Muscle of back (tissue), 11 donors: ENCODE data around the gene PRKD2. TPM values are rescaled to one million over a fixed set of nuclear protein-coding genes. Genes with fewer than 3 reads are reported as not detected.

Source experiments
- DNase-seq, 3 donors: peaks; one replicate each; pipeline versions ENCODE4 v3.0.0 to v3.0.0-alpha.2; 2013
- polyA plus RNA-seq, 10 donors: library from polyadenylated mRNA; unstranded; fragments of 120-200 nt; gene quantifications; one replicate each; pipeline ENCODE4 v1.2.1, GENCODE V29; 2013; ENCODE audit not compliant: insufficient read length in 10 of 10

The PRKD2 gene
- polyA plus RNA-seq, 10 donors, result 17.4 to 32.9 (median 20.5) TPM

DNA sequence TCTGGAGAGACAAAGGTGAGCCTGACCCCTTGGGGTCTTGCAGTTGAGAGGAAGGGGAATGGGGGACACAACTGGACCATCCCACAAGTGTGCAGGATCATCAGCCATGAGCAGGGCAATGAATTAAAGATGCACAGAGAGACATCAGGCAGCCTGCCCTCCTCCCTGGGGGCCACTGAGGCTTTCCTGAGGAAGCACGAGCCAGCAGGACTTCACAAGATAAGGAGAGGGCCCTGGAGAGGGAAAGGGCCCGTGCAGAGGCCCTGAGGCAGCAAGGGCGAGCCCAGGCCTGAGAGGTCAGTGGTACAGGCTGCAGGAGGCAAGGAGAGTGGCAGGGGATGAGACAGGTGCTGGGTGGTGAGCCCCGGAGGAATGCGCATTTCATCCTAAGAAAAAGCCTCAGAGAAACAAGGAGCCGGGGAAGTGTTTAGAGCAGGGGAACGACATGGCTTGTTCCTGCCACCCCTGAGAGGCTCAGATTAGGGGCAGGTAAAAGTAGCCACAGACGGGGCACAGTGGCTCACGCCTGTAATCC is 9.0 kb upstream of the PRKD2 start:
- DNase-seq, result no peak

DNA sequence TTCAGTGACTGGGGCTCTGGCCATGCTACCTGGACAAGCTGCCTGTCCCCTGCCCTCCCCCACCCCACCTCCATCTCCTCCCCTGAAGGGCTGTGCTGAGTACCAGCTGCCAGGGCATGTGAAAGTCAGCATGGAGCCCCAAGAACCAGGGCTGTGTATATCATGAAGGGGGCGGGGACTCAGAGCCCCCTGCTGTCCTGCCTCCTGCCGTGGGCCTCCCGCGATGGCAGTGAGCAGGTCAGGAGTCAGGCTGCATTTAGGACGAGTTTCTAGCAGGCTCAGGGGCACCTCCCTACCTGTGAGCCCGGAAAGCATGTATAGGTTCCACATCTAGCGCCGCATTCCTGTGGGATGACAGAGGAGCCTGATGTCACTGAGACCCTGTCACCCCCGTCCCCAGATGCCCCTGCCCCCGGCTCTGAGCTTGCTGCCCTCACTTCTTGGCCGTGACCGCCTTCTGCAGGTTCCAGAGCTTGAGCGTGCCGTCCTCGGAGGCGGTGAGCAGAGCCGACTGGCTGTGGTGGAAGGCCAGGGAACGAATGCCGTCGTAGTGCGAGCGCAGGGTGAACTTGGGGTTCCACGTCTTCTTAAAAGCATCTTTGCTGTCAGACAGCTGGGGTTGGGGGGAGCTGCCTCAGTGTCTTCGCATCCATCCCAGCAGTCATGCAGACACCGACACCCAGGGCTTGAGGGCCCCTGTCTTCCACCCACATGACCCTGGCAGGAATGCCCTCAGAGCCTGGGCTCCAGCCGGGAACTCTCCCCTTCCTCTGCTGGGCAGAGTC is 8.3 kb upstream of the PRKD2 start:
- DNase-seq, result no peak

DNA sequence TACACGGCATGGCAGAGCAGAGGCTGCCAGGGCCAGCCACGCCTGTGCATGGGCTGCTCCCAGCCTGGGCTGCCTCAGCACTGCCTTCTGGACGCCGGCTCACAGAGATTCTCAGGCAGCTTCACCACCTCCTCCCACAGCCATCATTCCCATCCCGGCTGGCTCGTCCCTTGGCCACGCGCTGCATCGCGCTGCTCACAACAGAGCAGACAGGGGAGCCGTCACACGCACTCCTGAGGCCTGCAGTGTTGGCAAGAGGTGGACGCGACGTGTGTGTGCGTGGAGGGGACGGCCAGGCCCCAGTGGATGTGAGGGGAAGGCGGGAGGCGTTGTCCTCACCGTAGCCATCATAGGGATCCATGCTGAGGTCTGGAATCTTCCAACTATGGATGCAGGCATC is 7.6 kb upstream of the PRKD2 start:
- no peak for DNase-seq

DNA sequence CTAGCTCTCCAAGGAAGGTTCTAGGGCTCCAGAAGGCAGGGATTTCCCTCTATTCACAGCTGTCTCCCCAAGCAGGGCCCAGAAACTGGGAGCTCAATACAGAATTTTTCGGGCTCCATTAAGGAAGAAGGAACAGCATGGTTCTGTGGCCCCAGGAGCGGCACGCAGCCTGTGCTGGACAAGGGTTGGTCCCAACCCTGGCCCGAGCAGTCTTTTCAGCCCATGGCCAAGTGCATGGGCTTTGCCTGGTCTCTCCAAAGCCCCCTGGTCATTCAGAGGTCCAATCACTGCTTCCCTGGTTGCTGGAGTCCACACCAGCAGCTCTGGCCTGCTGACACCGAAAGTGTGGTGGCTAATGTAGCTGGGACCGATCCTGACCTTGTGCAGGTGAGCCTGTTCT is 6.6 kb upstream of the PRKD2 start:
- DNase-seq, result no peak

DNA sequence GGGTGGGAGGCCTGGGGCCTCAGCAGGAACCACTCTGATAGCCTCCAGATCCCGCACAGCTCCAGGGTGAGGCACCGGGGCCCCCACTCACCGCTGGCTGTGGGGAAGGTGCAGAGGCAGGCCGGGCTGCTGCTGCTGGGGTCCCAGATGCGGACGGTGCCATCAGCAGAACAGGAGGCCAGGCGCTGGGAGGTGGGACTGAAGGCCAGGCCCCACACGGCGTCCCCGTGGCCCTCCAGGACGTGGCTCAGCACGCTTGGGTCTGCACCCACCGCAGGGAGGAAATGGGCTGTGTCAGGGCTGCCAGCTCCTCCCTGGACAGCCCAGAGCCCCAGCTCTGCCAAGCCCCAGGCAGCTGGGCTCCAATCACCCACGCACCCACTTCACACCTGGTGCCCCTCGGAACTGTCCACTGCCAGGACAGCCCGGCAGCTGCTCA is 6.1 kb upstream of the PRKD2 start:
- DNase-seq, result no peak

DNA sequence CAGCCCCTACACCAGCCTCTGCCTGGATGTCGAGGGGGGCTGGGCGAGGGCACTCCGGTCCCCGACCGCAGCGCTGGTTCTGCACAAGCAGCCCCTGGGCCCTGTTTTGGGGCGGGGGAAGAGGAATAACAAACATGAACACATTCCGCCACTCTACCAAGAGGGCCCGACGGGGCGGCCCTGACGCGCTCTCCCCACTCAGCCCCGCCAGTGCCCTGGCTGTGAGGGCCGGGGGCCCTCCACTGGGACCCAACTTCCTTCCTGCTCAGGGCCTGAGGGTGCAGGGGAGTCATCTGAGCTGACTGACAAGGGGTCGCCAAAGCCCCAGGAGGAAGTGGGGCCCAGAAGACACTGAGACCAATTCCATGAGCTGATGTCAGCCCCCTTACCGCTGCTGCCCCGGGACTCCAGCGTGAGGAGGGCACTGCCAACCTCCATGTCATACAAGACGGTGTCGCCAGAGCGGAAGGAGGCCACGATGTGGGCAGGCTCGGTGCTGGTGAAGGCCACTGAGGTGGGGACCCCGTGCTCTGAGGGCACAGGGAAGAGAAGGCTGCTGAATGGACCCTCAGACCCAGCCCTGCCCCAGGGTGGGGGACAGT is 5.6 kb upstream of the PRKD2 start:
- no peak for DNase-seq

DNA sequence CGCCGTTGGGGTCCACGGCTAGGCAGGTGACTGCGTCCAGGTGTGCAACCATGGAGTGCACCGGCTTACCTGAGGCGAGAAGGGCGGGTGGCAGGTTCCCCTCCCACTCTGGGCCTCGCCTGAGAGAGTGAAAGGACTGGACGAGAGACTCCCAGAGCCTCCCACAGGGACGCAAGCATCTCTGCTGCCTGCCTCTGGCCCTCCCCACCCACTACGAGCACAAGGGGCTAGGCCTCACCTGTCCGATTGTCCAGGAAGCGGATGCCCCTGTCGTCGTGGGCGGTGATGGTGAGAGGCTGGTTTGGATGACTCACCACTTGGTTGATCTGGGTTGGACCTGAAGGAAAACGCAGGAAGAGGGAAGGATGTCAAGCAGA is 5.1 kb upstream of the PRKD2 start:
- DNase-seq, result no peak

DNA sequence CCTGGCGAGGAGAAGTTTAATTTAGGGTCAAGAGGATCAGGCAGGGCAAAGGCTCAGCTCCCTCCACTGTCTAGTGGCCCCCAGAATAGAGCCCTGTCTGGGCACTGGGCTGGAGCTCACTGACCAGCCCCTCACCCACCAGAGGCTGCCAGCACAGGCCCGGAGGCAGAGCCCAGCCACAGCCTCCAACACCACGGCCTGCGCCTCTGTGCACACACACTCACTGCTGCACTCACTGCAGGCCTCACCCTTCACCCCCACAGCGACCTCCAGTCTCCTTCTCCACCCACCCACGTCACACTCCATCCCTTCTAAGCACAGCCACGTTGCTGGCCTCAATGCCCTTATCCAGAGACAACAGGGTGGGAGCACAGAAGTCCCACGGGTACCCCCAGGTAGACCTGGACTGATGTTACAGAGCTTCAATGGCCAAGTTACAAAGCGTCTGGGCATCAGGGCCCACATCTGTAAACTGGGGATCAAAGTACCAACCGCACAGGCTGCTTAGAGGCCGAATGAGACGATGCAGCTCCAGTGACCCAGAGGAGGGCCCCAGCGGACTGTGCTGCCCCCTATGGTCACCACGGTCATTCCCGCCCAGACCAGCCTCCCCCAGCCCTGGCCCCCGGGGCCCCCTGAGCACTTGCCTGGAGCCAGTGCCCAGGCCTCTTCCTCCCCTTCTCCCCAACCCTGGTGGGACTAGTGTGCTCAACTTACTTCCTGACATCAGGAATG is 4.5 kb upstream of the PRKD2 start:
- DNase-seq, result no peak

DNA sequence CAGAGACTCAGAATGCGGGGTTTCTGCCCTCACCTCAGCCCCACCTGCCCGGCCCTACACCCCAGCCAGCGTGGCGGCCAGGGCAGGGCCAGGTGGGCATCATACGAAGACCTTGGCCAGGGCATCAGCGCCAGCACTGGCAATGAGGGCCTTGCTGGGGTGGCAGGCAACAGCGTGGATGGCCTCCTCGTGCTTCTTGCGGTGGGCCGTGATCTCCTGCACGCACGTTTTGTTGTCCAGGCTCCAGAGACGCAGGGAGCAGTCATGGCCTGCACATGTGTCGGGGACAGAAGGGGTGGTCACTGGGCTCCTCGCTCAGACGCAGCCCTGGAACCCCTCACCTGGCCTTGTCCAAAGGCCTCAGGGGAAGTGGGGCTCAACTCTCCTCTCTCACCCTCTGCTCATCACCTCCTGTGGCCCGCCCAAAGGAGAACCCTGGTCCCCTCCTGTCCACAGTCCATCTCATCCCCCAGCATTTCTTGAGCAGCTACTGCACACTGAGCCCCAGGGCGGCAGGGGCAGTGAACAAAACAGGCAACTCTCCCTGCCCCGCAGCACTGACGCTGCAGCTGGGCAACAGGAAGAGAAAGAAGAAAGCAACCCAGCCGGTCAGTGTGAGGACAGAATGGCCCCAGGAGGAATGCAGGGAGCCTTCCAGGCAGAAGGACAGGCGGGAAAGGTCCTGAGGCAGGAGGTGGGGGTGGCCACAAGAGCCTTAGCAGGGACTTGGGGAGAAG is 3.8 kb upstream of the PRKD2 start:
- DNase-seq, result no peak

DNA sequence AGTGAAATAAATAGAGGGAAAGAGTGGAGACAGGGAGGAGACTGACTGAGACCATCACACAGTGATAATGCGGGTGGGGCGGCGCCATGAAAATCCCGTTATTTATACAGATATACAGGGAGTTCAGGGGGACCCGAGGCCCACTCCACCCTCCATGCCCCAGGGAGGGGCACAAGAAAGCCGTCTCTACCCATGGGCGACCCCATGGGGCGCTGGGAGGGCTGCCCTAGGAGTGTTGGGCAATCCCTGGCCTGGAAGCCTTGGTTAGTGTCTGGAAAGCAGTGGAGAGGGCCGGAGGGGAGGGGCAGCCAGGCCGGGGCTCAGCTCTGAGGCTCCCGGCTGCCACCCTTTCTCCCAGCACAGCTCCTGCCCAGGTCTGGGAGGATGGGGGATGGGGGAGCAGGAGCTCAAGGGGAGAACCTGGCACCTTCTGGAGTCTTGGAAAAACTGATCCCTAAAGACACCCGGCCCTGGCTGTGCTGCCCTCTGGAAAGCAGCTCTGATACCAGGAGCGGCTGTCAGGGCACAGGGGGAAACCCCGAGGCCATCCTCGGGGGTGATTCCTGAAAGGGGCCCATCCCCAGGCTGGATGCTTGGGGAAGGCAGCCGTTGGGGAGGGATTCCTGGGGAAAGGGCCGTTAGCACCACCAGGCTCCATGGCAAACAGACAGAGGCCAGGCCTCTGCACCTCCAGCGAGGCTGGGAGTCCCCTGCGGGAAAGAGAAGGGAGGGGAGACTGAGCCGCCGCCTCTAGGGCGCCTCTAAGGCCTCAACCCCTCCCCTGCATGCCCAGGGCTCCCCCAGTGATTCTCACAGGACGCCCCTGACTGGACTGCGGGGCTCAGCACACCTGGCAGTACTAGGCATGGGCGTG is 3.0 kb upstream of the PRKD2 start:
- DNase-seq, result no peak

DNA sequence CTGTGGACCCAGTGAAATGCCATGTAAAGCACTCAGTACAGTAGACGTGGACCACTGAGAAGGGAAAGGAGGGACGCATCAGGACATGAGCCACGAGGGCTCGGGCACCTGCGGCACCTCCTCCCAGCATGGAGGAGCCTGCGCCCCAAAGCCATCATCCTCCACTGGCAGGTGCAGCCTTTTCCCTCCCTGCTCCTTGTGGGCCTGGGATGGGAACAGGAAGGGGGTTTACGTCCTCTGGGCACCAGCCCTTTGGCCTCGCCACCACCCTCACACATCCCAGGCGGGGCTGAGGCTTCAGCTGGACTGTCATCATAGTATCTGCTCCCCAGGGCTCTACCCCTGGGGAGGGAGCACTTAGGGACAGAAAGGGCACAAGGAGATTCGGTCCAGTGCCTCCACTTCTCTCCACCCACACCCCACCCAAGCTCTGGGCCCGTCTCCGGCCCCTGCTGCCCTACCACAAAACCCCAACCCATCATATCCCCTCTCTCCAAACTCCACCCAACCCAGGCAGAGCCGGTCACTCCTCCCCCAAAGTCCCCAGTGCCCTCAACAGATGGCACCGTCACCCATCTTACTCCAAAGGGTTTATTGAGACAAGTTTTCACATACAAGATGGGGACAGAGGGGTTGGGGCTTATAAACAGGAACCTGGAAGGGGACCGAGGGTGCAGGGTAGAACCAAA is 2.2 kb upstream of the PRKD2 start:
- DNase-seq, result no peak

DNA sequence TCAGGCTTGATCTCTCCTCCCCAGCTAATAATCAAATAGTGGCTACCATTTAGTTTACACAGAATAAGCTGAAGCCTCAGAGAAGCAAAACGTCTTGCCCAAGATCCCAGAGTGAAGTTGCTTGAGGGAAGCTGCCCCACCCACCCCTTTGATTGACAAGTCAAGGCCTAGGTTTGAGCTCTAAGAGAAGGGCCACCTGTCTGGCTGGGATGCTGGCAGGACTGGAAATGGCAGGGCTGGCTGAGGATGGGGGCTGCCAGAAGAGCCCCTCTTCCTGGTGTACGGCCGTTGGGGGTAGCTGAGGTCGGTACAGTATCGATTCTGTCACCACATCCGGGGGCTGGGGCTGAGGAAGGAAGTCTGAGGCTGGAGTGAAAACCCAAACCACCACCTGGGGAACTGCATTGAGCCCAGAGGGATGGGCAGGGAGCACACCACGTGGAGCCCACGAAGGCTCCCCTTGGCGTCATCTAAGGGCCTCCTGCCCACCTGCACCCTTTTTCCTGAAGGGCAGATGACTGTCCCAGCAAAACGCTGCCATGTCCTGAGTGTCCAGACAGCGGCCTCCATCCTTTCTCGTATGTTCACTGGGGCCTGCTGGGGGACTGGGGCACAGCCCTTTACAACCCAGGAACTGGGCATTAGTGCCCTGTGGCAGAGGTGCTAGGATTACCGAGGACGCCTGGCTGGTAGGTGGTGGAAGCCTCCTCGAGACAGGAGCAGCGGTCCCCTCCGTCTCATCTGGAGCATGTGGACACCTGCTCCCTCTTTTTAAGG is 1.4 kb upstream of the PRKD2 start:
- DNase-seq, result no peak

DNA sequence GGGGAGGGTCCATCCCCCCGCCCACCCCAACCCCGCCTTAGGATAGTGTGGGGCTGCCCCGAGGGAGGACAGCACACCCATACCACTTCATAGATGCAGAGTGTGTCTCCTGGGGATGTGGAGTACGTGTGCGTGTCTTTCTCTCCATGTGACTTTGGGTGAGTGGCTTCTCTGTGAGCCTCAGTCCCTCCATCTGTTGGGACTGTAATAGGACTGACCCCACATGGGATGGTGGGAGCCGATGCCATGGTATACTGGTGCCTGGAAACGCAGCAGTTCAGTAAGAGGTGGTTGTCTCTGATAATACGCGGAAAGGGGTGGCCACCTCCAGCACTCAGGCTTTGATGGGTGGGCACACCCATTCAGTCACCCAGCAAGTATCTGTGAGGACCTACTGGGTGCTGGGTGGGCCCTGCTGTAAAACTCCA is 816 bp upstream of the PRKD2 start:
- no peak for DNase-seq

DNA sequence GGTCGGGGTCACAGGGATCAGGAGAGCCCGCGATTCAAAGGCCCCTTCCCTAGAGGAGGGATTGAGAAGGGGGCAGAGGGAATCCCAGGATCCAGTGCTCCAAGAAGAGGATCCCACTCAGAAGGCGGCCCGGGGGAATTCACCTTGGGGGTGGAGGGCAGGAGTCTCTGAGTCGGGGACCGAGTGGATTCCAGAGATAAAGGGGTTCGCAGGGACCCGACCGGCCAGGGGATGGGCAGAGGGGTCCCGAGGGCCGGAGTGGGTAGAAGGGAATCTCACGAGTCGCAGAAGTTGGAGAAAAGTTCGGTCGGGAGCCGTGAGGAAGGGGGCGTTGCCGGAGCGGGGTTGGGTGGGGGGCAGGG is 261 bp downstream of the PRKD2 start:
- DNase-seq, result no peak

DNA sequence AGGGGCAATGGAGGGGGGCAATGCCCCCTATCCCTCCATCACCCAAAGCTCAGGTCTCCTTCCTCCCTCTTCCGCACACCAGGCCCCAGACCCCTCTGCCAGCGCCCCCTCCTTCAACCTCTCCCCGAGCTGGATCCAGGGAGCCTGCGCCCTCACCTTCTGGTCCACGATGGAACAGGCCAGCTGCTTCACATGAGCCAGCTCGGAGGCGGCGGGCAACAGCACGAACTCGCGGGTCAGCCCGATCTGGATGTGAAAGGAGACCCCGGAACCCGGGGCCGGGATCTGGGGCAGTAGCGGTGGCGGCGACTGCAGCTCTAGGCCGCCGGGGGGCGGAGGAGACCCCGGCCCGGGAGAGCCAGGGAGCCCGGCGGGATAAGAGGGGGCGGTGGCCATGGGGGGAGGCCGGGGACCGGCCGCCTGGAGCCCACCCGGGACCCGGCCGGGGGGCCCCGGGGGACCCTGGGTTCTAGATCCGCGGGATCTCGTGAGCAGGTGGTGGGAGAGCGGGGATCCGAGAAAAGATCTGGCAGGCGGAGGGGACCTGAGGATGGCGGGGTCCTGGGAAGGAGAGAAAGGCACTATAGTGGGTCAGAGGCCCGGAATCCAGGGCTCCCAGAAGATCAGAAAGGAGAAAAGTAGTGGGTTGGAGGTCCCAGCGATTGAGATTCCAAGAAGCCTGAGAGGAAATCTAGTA is 791 bp downstream of the PRKD2 start:
- DNase-seq, result peak in 1 of 3 donors; percentile 56

DNA sequence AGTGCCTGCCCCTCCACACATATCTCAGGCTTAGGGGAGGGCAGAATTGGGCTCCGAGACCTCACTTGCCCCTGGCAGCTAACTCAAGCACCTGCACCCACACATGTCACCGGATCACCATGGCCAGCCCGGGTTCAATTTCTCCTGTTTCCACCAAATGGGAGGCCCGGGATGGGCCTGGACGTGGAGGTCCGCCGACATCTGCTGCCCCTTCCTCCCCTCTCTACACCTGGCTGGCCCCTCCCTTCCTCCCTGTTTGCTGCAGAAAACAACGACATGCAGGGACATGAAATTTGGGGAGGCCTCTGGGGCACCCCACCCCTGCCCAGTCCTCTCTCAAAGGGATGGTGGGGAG is 1.3 kb downstream of the PRKD2 start:
- no peak for DNase-seq

DNA sequence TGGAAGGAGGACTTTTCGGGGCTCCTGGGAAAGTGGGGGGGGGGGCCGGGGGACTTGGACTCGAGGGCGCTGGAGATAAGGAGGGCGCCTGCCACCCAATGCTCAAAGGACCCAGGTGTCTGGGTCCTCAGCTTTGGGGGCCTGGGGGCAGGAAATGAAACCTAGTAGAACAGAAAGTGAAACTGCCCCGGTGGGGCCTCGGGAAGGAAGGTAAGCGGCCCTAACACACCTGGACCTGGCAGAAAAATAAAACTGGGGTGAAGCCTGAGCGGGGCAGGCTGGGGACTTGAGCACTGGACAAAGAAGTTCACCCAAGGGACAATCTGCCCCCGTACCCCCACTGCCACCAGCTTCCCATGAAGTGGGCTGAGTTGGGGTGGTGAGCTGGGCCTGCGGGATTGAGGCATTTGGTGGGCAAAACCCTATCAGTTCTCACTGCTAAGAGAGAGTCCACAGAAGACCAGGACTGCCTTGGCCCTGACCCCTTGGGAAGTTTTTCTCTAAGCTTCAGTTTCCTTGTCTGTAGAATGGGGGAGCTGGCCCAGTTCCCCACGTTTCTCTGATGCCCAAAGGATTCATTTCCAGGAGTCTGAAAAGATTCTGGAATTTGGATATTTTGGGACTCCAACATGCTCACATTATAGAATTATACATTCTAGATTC is 2.3 kb downstream of the PRKD2 start:
- no peak for DNase-seq

DNA sequence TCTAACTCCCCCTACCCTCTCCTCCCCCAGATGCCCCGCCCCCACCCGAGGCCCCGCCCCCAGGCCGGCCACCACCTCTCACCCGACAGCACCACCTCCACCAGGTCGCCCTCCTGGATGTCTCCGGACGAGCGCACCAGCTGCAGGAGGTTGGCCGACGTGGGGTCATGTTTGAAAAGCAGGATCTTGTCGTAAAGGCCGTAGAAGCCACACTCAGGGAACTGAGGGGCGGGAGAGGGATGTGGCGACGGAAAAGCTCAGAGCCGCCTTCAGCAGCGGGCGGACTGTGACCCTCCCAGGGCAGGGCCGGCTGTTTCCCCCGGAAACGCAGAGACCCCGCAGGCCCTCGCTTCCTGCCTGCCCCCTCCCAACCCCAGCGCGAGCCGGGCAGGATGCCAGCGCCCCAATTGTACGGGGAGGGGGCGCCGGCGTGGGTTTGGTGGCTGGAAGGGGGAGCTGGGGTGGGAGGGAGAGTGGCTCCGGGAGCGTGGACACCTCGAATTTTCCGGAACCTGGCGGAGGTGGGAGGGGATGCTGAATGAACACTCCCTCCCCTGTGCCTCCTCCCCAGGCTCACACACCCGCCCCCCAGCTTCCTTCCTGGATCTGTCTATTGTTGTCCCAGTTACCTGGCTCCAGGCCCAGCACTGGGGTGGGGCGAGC is 3.0 kb downstream of the PRKD2 start:
- DNase-seq, result peak; percentile 81 to 96 (median 91)
